ENCODE measurements around the gene PCDH9. TPM values are rescaled to one million over a fixed set of nuclear protein-coding genes. Genes with fewer than 3 reads are reported as not detected.

The PCDH9 gene
- total and polyA plus RNA-seq, 7 donors, result under 0.01 to 15.7 (median 8.7) TPM; not detected in 1

- intact Hi-C loops (cut with DNase I), result no loop called here
- WGBS, 2 donors, result 60 to 64% methylated on average over 1 of the region's 1 CpG
- no peaks in the 10 kb centered on the region for H3K4me1 ChIP-seq
- no peak overlapping the region for H3K4me3 ChIP-seq
- H3K27me3 ChIP-seq, result no peaks in the 10 kb centered on the region
- no peaks in the 10 kb centered on the region for H3K36me3 ChIP-seq
- TF ChIP-seq POLR2AphosphoS5 (IDR thresholded peaks at IDR 0.05), result no peak
- TF ChIP-seq EP300 (IDR thresholded peaks at IDR 0.05), result no peak
- no peak overlapping the region for H3K27ac ChIP-seq
- DNase-seq, result no peak
- no peaks in the 10 kb centered on the region for H3K9me3 ChIP-seq
Observed at GRCh38 chr13:66673401-66673800, 556.7 kb downstream of the PCDH9 start.

- intact Hi-C loops (cut with DNase I), result no loop called here
- Histone ChIP-seq H3K4me1 (no peaks in the 10 kb centered on the region), H3K9me3 (no peaks in the 10 kb centered on the region), H3K4me3 (no peak overlapping the region), H3K27ac (no peak overlapping the region), H3K36me3 (no peaks in the 10 kb centered on the region), H3K27me3 (no peaks in the 10 kb centered on the region)
- 47 to 72% methylated on average over 5 of the region's 5 CpGs for WGBS, 2 donors
- no peak for DNase-seq
- TF ChIP-seq EP300 (IDR thresholded peaks at IDR 0.05), result no peak
- no peak for TF ChIP-seq POLR2AphosphoS5 (IDR thresholded peaks at IDR 0.05)
- TF ChIP-seq POLR2A (IDR thresholded peaks at IDR 0.05), result no peak
- no peak for TF ChIP-seq CTCF (IDR thresholded peaks at IDR 0.05)
Observed at GRCh38 chr13:66665991-66666390, 564.1 kb downstream of the PCDH9 start.

- Histone ChIP-seq H3K9me3 (no peaks in the 10 kb centered on the region), H3K36me3 (no peaks in the 10 kb centered on the region), H3K4me1 (no peaks in the 10 kb centered on the region), H3K27ac (no peak overlapping the region), H3K4me3 (no peak overlapping the region), H3K27me3 (no peaks in the 10 kb centered on the region)
- intact Hi-C loops (cut with DNase I), result no loop called here
- TF ChIP-seq POLR2A (IDR thresholded peaks at IDR 0.05) (no peak), POLR2AphosphoS5 (IDR thresholded peaks at IDR 0.05) (no peak), CTCF (IDR thresholded peaks at IDR 0.05) (no peak), EP300 (IDR thresholded peaks at IDR 0.05) (no peak)
- DNase-seq, result no peak
Observed at GRCh38 chr13:66663711-66664110, 566.4 kb downstream of the PCDH9 start.

- TF ChIP-seq POLR2A (IDR thresholded peaks at IDR 0.05), result no peak
- no peak for TF ChIP-seq EP300 (IDR thresholded peaks at IDR 0.05)
- TF ChIP-seq CTCF (IDR thresholded peaks at IDR 0.05), result no peak
- no peak for TF ChIP-seq POLR2AphosphoS5 (IDR thresholded peaks at IDR 0.05)
- WGBS, 2 donors, result 71 to 79% methylated on average over 2 of the region's 2 CpGs
- no peaks in the 10 kb centered on the region for H3K27me3 ChIP-seq
- intact Hi-C loops (cut with DNase I), result no loop called here
- no peaks in the 10 kb centered on the region for H3K4me1 ChIP-seq
- no peak for DNase-seq
- no peaks in the 10 kb centered on the region for H3K36me3 ChIP-seq
- no peak overlapping the region for H3K27ac ChIP-seq
- no peak overlapping the region for H3K4me3 ChIP-seq
- H3K9me3 ChIP-seq, result no peaks in the 10 kb centered on the region
Observed at GRCh38 chr13:66663206-66663605, 566.9 kb downstream of the PCDH9 start.

GRCh38 chr13:66661336-66661735, 568.8 kb downstream of the PCDH9 start:
- Histone ChIP-seq H3K4me1 (peaks cover 0 to 15% (median 15%) of the 10 kb centered on the region in 4 donors), H3K4me3 (no peak overlapping the region), H3K27me3 (no peaks in the 10 kb centered on the region), H3K27ac (no peak overlapping the region), H3K9me3 (no peaks in the 10 kb centered on the region), H3K36me3 (no peaks in the 10 kb centered on the region)
- no peak for TF ChIP-seq CTCF (IDR thresholded peaks at IDR 0.05)
- no peak for TF ChIP-seq POLR2AphosphoS5 (IDR thresholded peaks at IDR 0.05)
- TF ChIP-seq POLR2A (IDR thresholded peaks at IDR 0.05), result no peak
- no peak for TF ChIP-seq EP300 (IDR thresholded peaks at IDR 0.05)
- 73 to 84% methylated on average over 2 of the region's 2 CpGs for WGBS, 2 donors
- intact Hi-C loops (cut with DNase I), result no loop called here
- DNase-seq, result no peak
